HEK293 (cell line): ENCODE results near the gene KRT20.
"Not testable (repeated sequence)": the region's sequence is repeated elsewhere in the genome, so short reads cannot be mapped to it uniquely, and the experiment has no call there.

Experiments used
- CTCF ChIA-PET: fragments of 350-600 bp; formaldehyde crosslinking; extraction: SDS; loops from one replicate; lab custom pipeline; 2021; ENCODE audit warnings: antibody characterized with exemption; lab: Yijun Ruan, JAX
- POLR2A ChIA-PET: fragments of 300-600 bp; formaldehyde crosslinking; extraction: SDS; loops from one replicate; lab custom pipeline; 2020; ENCODE audit warnings: antibody characterized with exemption, inconsistent platforms; lab: Yijun Ruan, JAX
- H3K27ac ChIP-seq: fragments of 200-500 bp; sonication (Bioruptor generic); 2 replicates; pipeline ENCODE4 v1.5.1; 2014; ENCODE audit warnings: low read depth, low read length, control low read depth, inconsistent platforms; ENCODE audit errors: extremely low read depth
- H3K36me3 ChIP-seq, 2 experiments: fragments of 200-500 bp in 1 of 2; sonication (Bioruptor generic) in 1 of 2; 1 replicate in 1 of 2; 2 replicates in 1 of 2; pipeline ENCODE4 v1.5.1; 2014 to 2017; ENCODE audit warnings: inconsistent platforms in 2 of 2, low read length in 2 of 2; ENCODE audit not compliant: control insufficient read depth in 2 of 2, insufficient read depth in 1 of 2
- H3K4me1 ChIP-seq: fragments of 200-500 bp; sonication (Bioruptor generic); 2 replicates; pipeline ENCODE4 v1.5.1; 2014; ENCODE audit warnings: mild to moderate bottlenecking, low read length, inconsistent platforms; ENCODE audit not compliant: control insufficient read depth, insufficient read depth
- H3K4me3 ChIP-seq: 2 replicates; pipeline ENCODE4 v1.5.1; 2011; ENCODE audit warnings: low read depth, mild to moderate bottlenecking, control low read depth, low read length, moderate library complexity
- H3K9me3 ChIP-seq: fragments of 200-500 bp; sonication (Bioruptor generic); 2 replicates; pipeline ENCODE4 v1.5.1; 2014; ENCODE audit warnings: low read depth, low read length, inconsistent platforms; ENCODE audit not compliant: control insufficient read depth, insufficient read depth
- EGR2 ChIP-seq: fragments of 450-650 bp; formaldehyde crosslinking; IDR thresholded peaks from 2 replicates; pipeline ENCODE4 v1.5.1; 2016; ENCODE audit warnings: low read depth, missing biosample characterization, missing genetic modification characterization
- KLF1 ChIP-seq: fragments of 450-650 bp; formaldehyde crosslinking; IDR thresholded peaks from 2 replicates; pipeline ENCODE4 v1.5.1; 2016; ENCODE audit warnings: missing biosample characterization, missing genetic modification characterization
- PATZ1 ChIP-seq: fragments of 450-650 bp; formaldehyde crosslinking; IDR thresholded peaks from 2 replicates; pipeline ENCODE4 v1.5.1; 2016; ENCODE audit warnings: missing biosample characterization, missing genetic modification characterization
- PRDM10 ChIP-seq: fragments of 450-650 bp; formaldehyde crosslinking; IDR thresholded peaks from 2 replicates; pipeline ENCODE4 v1.5.1; 2016; ENCODE audit warnings: missing biosample characterization, missing genetic modification characterization
- REPIN1 ChIP-seq: fragments of 450-650 bp; formaldehyde crosslinking; IDR thresholded peaks from 2 replicates; pipeline ENCODE4 v1.5.1; 2017; ENCODE audit warnings: missing biosample characterization, missing genetic modification characterization, low read depth
- SP7 ChIP-seq: fragments of 450-650 bp; formaldehyde crosslinking; IDR thresholded peaks from 2 replicates; pipeline ENCODE4 v1.5.1; 2016; ENCODE audit warnings: missing biosample characterization, missing genetic modification characterization
- ZBTB48 ChIP-seq: fragments of 450-650 bp; formaldehyde crosslinking; IDR thresholded peaks from 2 replicates; pipeline ENCODE4 v1.5.1; 2016; ENCODE audit warnings: missing biosample characterization, missing genetic modification characterization
- ZNF157 ChIP-seq: fragments of 450-650 bp; formaldehyde crosslinking; IDR thresholded peaks from 2 replicates; pipeline ENCODE4 v1.5.1; 2016; ENCODE audit warnings: missing biosample characterization, missing genetic modification characterization
- ZNF214 ChIP-seq: fragments of 450-650 bp; formaldehyde crosslinking; IDR thresholded peaks from 2 replicates; pipeline ENCODE4 v1.5.1; 2017; ENCODE audit warnings: missing biosample characterization, mild to moderate bottlenecking, missing genetic modification characterization, borderline replicate concordance
- ZNF26 ChIP-seq: fragments of 450-650 bp; formaldehyde crosslinking; IDR thresholded peaks from 2 replicates; pipeline ENCODE4 v1.5.1; 2016; ENCODE audit warnings: missing biosample characterization, missing genetic modification characterization
- ZNF280C ChIP-seq: fragments of 450-650 bp; formaldehyde crosslinking; IDR thresholded peaks from 2 replicates; pipeline ENCODE4 v1.5.1; 2016; ENCODE audit warnings: missing biosample characterization, missing genetic modification characterization
- ZNF394 ChIP-seq: fragments of 450-650 bp; formaldehyde crosslinking; IDR thresholded peaks from 2 replicates; pipeline ENCODE4 v1.5.1; 2016; ENCODE audit warnings: missing biosample characterization, missing genetic modification characterization, mild to moderate bottlenecking, moderate library complexity, borderline replicate concordance
- ZNF48 ChIP-seq: fragments of 450-650 bp; formaldehyde crosslinking; IDR thresholded peaks from 2 replicates; pipeline ENCODE4 v1.5.1; 2016; ENCODE audit warnings: missing biosample characterization, missing genetic modification characterization
- ZNF488 ChIP-seq: fragments of 450-650 bp; formaldehyde crosslinking; IDR thresholded peaks from 2 replicates; pipeline ENCODE4 v1.5.1; 2016; ENCODE audit warnings: missing biosample characterization, missing genetic modification characterization
- ZNF529 ChIP-seq: fragments of 450-650 bp; formaldehyde crosslinking; IDR thresholded peaks from 2 replicates; pipeline ENCODE4 v1.5.1; 2017; ENCODE audit warnings: missing genetic modification characterization, missing biosample characterization; ENCODE audit not compliant: insufficient replicate concordance
- ZNF704 ChIP-seq: fragments of 450-650 bp; formaldehyde crosslinking; IDR thresholded peaks from 2 replicates; pipeline ENCODE4 v1.5.1; 2016; ENCODE audit warnings: missing biosample characterization, missing genetic modification characterization
- ZXDB ChIP-seq: fragments of 450-650 bp; formaldehyde crosslinking; IDR thresholded peaks from 2 replicates; pipeline ENCODE4 v1.5.1; 2016; ENCODE audit warnings: missing biosample characterization, missing genetic modification characterization

The KRT20 gene

GRCh38 chr17:40921026-40921425, 36.0 kb upstream of the KRT20 start (continued):
- TF ChIP-seq ZNF48 (tag by site-specific recombination) (no peak), KLF1 (tag by site-specific recombination) (no peak)
- TF ChIP-seq, all 188 proteins: peak for 0

GRCh38 chr17:40917116-40917515, 32.1 kb upstream of the KRT20 start:
- H3K9me3 ChIP-seq, H3K4me1 ChIP-seq, H3K27ac ChIP-seq, POLR2A ChIA-PET, H3K36me3 ChIP-seq, H3K4me3 ChIP-seq: not testable (repeated sequence)
- CTCF ChIA-PET = interaction anchor here (0.6 to 2.1 kb wide), 3 partner anchors 142 to 732 kb away, joined by 4 to 7 read pairs (median 6); no protein-coding TSS in a partner anchor

- no peak overlapping the region for H3K4me3 ChIP-seq
- H3K36me3 ChIP-seq = no peaks in the 10 kb centered on the region
- no peaks in the 10 kb centered on the region for H3K9me3 ChIP-seq
- no peak overlapping the region for H3K27ac ChIP-seq
- CTCF ChIA-PET = interaction anchor here (0.6 to 2.1 kb wide), 8 partner anchors 375 to 750 kb away, joined by 3 to 7 read pairs (median 4); no protein-coding TSS in a partner anchor
- TF ChIP-seq EGR2 (tag by site-specific recombination) (no peak), ZNF488 (tag by site-specific recombination) (no peak), ZNF704 (tag by site-specific recombination) (no peak), ZBTB48 (tag by site-specific recombination) (no peak), ZXDB (tag by site-specific recombination) (no peak), REPIN1 (tag by site-specific recombination) (no peak), PRDM10 (tag by site-specific recombination) (no peak), ZNF529 (tag by site-specific recombination) (no peak), ZNF214 (tag by site-specific recombination) (no peak)
- POLR2A ChIA-PET = no interaction called here
- no peaks in the 10 kb centered on the region for H3K4me1 ChIP-seq
Observed at GRCh38 chr17:40916366-40916765, 31.3 kb upstream of the KRT20 start.

- POLR2A ChIA-PET = no interaction called here
- Histone ChIP-seq H3K36me3 (no peaks in the 10 kb centered on the region), H3K4me3 (no peak overlapping the region), H3K27ac (no peak overlapping the region), H3K9me3 (no peaks in the 10 kb centered on the region), H3K4me1 (no peaks in the 10 kb centered on the region)
- CTCF ChIA-PET = interaction anchor here (0.6 to 2.3 kb wide), 11 partner anchors 13 to 750 kb away, joined by 3 to 7 read pairs (median 5); partner anchors contain the start of gene KRT20
- TF ChIP-seq PATZ1 (tag by site-specific recombination) (no peak), ZNF280C (no peak), SP7 (no peak), ZNF157 (tag by site-specific recombination) (no peak), ZNF394 (no peak), ZNF26 (tag by site-specific recombination) (no peak)
Observed at GRCh38 chr17:40915721-40916256, 30.7 kb upstream of the KRT20 start.
